Hepatocyte (in vitro differentiated cells): ENCODE results near the gene SYT14. TPM values are rescaled to one million over a fixed set of nuclear protein-coding genes. Genes with fewer than 3 reads are reported as not detected.

Experiments
- DNase-seq: peaks from one replicate; pipeline ENCODE4 v3.0.0-alpha.2; 2016; ENCODE audit warnings: low spot score
- H2AFZ ChIP-seq: fragments of 200-600 bp; sonication (generic); 2 replicates; pipeline ENCODE4 v1.6.0; 2016; ENCODE audit warnings: antibody characterized with exemption, mild to moderate bottlenecking
- H3K27ac ChIP-seq: fragments of 200-600 bp; sonication (generic); 2 replicates; pipeline ENCODE4 v1.5.1; 2016; ENCODE audit warnings: mild to moderate bottlenecking
- H3K27me3 ChIP-seq: fragments of 200-600 bp; sonication (generic); 2 replicates; pipeline ENCODE4 v1.6.1; 2016
- H3K36me3 ChIP-seq: fragments of 200-600 bp; sonication (generic); replicated peaks from 2 replicates; pipeline ENCODE4 v1.5.1; 2016; ENCODE audit warnings: low read depth; ENCODE audit not compliant: insufficient read depth
- H3K4me1 ChIP-seq: fragments of 200-600 bp; sonication (generic); 2 replicates; pipeline ENCODE4 v1.5.1; 2016; ENCODE audit warnings: mild to moderate bottlenecking, moderate library complexity; ENCODE audit not compliant: insufficient read depth
- H3K4me2 ChIP-seq: fragments of 200-600 bp; sonication (generic); 2 replicates; pipeline ENCODE4 v1.6.0; 2016
- H3K4me3 ChIP-seq: fragments of 200-600 bp; sonication (generic); 2 replicates; pipeline ENCODE4 v1.5.1; 2016; ENCODE audit warnings: mild to moderate bottlenecking
- H3K79me2 ChIP-seq: fragments of 200-600 bp; sonication (generic); 2 replicates; pipeline ENCODE4 v1.6.0; 2017; ENCODE audit warnings: mild to moderate bottlenecking
- H3K9me2 ChIP-seq: fragments of 200-600 bp; sonication (generic); replicated peaks from 2 replicates; pipeline ENCODE4 v1.6.0; 2017; ENCODE audit warnings: mild to moderate bottlenecking; ENCODE audit not compliant: insufficient read depth
- H3K9me3 ChIP-seq: fragments of 200-600 bp; sonication (generic); 2 replicates; pipeline ENCODE4 v1.5.1; 2016; ENCODE audit warnings: low read depth, mild to moderate bottlenecking
- H4K20me1 ChIP-seq: fragments of 200-600 bp; sonication (generic); 2 replicates; pipeline ENCODE4 v1.6.0; 2016; ENCODE audit warnings: mild to moderate bottlenecking; ENCODE audit not compliant: insufficient read depth, poor library complexity, severe bottlenecking
- EZH2 ChIP-seq: fragments of 200-600 bp; sonication (generic); IDR thresholded peaks from 2 replicates; pipeline ENCODE4 v1.6.1; 2016; ENCODE audit warnings: antibody characterized with exemption, mild to moderate bottlenecking, borderline replicate concordance
- EZH2phosphoT487 ChIP-seq: fragments of 200-600 bp; sonication (generic); IDR thresholded peaks from one replicate; pipeline ENCODE4 v1.6.1; 2018; ENCODE audit warnings: antibody characterized with exemption, mild to moderate bottlenecking, low read depth, moderate library complexity; ENCODE audit not compliant: unreplicated experiment, severe bottlenecking
- WGBS: methylation state at CpG from one replicate; pipeline ENCODE4 v1.1.6; 2016; ENCODE audit warnings: low lambda C conversion rate; ENCODE audit errors: missing lambda C conversion rate; 5-methylcytosine and 5-hydroxymethylcytosine counted together
- polyA plus RNA-seq: library from polyadenylated mRNA; unstranded; fragments of >200 nt; fragmentation: Nextera tagmentation; extraction: Ambion mirVana; gene quantifications from 2 replicates; pipeline ENCODE4 v1.2.1, GENCODE V29; 2016
- total RNA-seq: library from RNA; depleted of rRNA; stranded (reverse); fragments of >200 nt; gene quantifications from 2 replicates; pipeline ENCODE4 v1.2.3, GENCODE V29; 2014
- TF ChIP-seq, protein P1 (sequence below): fragments of 200-600 bp; sonication (generic); IDR thresholded peaks from 2 replicates; pipeline ENCODE4 v1.5.1; 2016; ENCODE audit warnings: antibody characterized with exemption, mild to moderate bottlenecking; ENCODE audit not compliant: poor library complexity

The SYT14 gene
- total and polyA plus RNA-seq, 2 experiments from 2014 or later: 0.29 to 1.4 TPM

DNA sequence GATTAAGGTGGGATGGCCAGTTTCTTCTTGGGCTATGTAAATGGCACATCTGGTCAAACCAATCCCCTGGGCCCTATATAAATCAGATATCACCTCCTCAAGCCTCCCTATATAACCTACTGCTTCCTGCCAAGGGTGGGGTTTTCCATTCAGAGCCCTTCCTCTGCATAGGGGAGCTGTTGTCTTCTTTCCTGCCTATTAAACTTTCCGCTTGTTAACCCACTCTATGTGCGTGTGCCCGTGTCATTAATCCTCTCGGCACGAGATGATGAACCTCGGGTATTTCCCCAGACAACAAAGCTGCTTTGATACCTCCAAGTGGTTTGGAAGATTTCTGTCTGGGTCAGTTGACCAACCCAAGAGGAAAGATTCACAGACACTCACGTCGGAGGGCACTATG is 275.3 kb downstream of the SYT14 start:
- Histone ChIP-seq H3K9me3 (no peaks in the 10 kb centered on the region), H2AFZ (no peak overlapping the region), H3K36me3 (no peaks in the 10 kb centered on the region), H3K4me1 (no peaks in the 10 kb centered on the region), H3K27ac (no peak overlapping the region), H3K79me2 (no peaks in the 10 kb centered on the region), H3K9me2 (no peaks in the 10 kb centered on the region), H3K27me3 (peaks cover 3% of the 10 kb centered on the region), H3K4me2 (no peak overlapping the region), H3K4me3 (no peak overlapping the region), H4K20me1 (no peaks in the 10 kb centered on the region)
- no peak for DNase-seq
- 71% methylated on average over 8 of the region's 8 CpGs for WGBS
- TF ChIP-seq EZH2: no peak
- TF ChIP-seq, protein P1, sequence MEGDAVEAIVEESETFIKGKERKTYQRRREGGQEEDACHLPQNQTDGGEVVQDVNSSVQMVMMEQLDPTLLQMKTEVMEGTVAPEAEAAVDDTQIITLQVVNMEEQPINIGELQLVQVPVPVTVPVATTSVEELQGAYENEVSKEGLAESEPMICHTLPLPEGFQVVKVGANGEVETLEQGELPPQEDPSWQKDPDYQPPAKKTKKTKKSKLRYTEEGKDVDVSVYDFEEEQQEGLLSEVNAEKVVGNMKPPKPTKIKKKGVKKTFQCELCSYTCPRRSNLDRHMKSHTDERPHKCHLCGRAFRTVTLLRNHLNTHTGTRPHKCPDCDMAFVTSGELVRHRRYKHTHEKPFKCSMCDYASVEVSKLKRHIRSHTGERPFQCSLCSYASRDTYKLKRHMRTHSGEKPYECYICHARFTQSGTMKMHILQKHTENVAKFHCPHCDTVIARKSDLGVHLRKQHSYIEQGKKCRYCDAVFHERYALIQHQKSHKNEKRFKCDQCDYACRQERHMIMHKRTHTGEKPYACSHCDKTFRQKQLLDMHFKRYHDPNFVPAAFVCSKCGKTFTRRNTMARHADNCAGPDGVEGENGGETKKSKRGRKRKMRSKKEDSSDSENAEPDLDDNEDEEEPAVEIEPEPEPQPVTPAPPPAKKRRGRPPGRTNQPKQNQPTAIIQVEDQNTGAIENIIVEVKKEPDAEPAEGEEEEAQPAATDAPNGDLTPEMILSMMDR: no peak
- no peak for TF ChIP-seq EZH2phosphoT487

DNA sequence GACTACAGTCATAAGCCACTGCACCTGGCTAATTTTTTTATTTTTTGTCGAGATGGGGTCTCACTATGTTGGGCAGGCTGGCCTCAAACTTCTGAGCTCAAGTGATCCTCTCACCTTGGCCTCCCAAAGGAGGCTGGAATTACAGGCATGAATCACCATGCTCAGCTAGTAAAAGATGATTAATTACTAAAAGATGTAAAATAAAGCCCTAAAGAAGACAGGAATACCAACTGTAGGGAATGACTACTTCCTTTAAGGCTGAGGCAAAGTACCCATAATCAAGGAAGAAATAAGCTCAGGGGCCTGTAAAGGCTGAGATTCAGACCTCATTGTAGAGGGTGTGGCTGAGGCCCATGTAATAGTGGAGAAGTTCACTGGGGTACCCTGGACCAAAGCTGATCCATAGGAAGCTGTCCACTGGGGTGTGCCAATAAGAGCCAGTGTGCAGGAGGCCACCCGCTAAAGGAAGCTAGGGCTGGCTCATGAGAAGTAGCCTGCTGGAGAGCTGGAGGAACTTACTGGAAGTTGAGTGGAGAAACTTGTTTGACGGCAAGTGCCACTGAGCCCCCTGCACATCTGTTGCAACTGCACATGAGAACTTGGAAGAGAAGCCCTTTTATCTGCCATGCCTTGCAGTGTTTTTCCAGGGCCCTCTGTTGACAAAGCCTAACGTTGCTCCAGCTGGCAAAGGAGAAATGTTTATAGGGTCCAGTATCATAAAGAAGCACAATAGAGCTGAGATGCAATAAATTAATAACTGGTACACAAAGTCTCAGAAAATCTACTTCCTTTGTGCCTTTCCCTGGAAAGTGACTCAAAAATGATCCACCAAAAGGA is 276.8 kb downstream of the SYT14 start:
- H3K4me2 ChIP-seq: no peak overlapping the region
- H3K27me3 ChIP-seq: peaks cover 3% of the 10 kb centered on the region
- 68% methylated on average over 4 of the region's 4 CpGs for WGBS
- H3K27ac ChIP-seq: no peak overlapping the region
- H3K79me2 ChIP-seq: no peaks in the 10 kb centered on the region
- H3K9me2 ChIP-seq: no peaks in the 10 kb centered on the region
- H3K4me3 ChIP-seq: no peak overlapping the region
- H4K20me1 ChIP-seq: no peaks in the 10 kb centered on the region
- no peaks in the 10 kb centered on the region for H3K4me1 ChIP-seq
- no peak for DNase-seq
- no peak overlapping the region for H2AFZ ChIP-seq
- TF ChIP-seq, protein P1: no peak
- no peak for TF ChIP-seq EZH2
- TF ChIP-seq EZH2phosphoT487: no peak
- no peaks in the 10 kb centered on the region for H3K36me3 ChIP-seq
- no peaks in the 10 kb centered on the region for H3K9me3 ChIP-seq

DNA sequence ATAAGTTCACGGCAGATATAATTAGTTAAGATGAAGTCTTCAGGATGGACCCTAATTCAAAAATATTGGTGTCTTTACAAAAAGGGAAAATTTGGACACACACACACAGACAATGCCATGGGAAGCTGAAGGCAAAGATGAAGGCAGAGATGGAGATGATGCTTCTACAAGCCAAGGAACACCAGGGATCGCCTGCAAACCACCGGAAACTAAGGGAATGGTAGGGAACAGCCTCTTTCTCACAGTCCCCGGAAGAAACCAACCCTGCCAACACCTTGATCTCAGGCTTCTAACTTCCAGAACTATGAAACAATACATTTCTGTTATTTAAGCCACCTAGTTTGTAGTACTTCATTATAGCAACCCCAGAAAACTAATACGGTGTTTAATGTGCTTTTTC is 279.5 kb downstream of the SYT14 start:
- Histone ChIP-seq H2AFZ (no peak overlapping the region), H3K4me3 (no peak overlapping the region), H3K4me1 (peaks cover 1% of the 10 kb centered on the region), H3K27me3 (peaks cover 3% of the 10 kb centered on the region), H4K20me1 (no peaks in the 10 kb centered on the region), H3K9me2 (no peaks in the 10 kb centered on the region), H3K79me2 (no peaks in the 10 kb centered on the region), H3K4me2 (no peak overlapping the region), H3K27ac (no peak overlapping the region), H3K9me3 (no peaks in the 10 kb centered on the region), H3K36me3 (no peaks in the 10 kb centered on the region)
- WGBS: 88% methylated on average over 5 of the region's 5 CpGs
- TF ChIP-seq EZH2: no peak
- no peak for TF ChIP-seq EZH2phosphoT487
- TF ChIP-seq, protein P1: no peak
- no peak for DNase-seq
